GDM1 (cell line): ENCODE data around the gene TYMS.

ENCODE experiments used
- DNase-seq: peaks from one replicate; lab custom pipeline; 2025; lab: John Stamatoyannopoulos, UW

Gene TYMS

DNA sequence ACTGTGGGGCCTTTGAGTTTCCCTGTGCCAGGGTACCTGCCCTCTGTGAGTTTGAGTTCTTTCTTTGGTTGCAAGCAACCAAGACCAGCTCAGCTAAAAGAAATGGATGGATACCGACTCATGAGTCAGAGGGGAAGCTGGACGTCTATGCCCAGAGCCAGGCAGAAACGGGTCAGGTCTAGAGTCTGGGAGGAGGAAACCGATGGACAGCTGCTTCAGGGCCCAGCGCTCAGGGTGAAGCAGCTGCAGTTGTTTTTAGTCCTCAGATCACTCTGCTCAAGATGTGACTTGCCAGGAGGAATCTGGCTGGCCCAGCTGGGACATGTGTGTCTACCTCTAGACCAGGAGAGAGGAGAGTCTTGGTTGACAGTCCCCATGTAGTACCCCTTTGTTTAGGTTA is 10.1 kb upstream of the TYMS start:
- no peak for DNase-seq

DNA sequence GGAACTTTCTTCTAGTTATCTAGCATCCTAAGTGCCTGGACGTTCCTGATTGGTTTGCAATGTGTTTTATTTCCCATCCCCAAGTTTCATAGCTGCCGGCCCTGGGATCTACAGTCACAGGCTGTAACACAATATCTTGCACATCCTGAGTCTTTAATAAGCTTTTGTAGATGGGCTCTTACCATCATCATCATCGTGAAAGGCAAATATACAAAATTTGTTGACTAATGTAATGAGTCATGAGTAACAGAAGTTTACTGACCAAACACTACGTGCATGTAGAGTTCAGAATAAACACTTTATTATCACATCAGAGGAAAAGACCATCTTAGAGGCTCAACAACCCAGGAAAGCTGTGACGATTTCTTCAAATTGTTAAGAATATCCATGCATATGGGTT is 8.1 kb upstream of the TYMS start:
- no peak for DNase-seq

DNA sequence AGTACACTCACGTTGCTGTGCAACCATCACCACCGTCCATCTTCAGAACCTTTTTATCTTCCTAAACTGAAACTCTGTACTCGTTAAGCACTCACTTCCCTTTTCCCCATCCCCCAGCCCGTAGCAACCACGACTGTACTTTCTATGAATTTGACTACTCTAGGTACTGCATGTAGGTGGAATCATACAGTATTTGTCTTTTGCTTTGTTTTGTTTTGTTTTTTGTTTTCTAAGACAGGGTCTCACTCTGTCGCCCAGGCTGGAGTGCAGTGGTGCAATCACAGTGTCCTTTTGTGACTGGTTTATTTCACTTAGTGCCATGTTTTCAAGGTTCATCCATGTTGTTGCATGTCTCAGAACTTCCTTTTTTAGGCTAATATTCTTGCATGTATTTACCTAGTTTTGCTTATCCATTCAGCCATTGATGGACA is 7.0 kb upstream of the TYMS start:
- DNase-seq, result peak; percentile 44

DNA sequence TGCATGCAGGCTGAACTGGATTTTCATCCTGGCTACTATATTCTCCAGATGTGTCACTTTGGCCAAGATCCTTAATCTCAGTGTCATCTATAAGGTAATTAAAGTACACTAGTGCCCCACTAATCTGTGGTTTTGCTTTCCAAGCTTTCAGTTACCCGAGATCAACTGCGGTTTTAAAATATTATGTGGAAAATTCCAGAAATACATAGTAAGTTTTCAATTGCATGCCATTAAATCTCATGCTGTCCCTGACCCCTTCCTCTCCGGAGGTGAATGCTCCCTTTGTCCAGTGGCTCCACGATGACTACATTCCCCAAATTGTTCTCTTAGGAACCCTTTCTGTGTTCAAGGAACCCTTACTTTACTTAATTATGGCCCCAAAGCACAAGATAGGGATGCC is 5.3 kb upstream of the TYMS start:
- no peak for DNase-seq

DNA sequence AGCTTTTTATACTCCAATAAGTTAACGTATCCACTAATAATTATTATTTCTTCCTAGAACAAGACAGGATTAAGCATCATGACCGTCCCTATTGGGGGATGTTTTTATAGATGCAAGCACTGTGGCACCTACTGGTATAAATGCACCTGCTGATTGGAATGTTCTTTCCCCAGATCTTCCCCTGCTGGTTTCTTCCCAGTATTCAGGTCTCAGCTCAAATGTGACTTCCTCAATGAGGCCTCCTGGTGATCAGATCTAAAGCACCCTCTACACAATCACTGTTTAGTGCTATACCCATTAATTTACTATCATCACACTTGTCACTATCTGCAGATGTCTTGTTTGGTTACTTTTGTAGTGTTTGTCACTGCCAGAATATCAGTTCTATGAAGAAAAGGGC is 3.9 kb upstream of the TYMS start:
- no peak for DNase-seq

DNA sequence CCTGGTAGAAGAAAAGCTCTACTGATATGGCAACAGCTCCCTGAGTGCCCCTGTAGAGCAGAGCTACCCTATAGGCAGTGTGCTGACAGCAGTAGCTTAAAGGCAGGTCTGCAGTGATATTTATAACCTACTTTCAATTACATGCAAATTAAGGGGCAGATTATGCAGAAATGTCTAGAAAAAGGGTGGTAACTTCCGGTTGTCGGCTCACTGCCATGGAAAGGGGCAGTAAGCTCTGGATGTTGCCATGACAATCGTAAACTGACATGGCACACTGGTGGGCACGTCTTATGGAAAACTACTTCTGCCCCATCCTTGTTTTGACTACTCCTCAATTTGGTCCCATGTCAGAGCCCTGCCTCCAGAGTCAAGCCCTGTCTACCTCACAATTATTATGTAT is 2.9 kb upstream of the TYMS start:
- DNase-seq, result no peak

DNA sequence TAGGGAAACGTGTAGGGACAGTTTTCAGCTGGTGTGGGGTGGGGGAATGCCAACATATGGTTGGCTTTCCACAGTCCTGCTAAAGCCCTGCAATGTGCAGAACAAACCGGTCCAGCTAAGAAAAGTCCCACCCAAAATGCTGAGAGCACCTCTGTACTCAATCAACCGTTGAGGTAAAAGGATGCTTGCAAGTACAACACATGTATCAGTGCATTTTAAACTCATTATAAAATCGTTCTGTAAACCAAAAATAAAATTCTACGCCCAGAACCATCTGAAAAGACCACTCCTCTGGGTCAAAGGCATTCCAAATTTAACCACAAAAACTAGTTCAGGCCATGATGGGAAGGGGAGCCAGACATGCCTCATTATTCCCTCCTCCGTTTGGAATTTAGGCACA is 2.0 kb upstream of the TYMS start:
- DNase-seq, result no peak

DNA sequence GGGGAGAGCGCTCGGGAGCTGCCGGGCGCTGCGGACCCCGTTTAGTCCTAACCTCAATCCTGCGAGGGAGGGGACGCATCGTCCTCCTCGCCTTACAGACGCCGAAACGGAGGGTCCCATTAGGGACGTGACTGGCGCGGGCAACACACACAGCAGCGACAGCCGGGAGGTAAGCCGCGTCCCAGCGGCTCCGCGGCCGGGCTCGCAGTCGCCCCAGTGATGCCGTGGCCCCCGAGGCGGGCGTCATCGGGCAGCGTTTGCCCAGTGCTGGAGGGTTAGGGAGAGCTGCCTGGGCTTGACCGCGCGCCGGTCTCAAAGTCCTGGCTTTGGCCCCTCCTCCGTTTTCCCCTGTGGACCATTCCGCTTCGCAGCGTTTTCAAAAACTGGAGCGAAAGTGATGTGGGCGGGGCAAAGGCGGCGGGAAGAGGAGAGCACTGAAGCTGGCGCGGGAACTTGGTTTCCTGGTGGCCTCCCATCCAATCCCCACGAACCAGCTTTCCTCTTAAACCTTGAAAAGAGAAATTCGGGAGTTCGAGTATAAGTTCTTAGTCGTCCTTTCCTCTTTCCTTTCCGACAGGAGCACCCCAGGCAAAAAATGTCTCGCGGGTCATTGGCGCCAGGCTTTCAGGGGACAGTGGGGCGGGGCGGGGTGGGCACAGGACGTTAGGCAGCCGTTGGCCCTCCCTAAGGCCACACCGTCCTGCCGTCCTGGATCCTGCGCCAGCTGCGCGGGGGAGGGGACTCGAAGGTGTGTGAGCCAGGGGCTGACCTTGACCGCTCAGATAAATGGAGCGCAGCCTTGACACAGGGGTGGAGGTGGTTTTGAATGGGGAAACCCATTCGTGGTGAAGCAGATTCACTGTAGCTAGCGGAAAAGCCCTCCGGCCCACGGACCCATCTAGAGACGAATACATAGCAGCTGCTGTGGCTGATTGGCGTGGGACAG is 821 bp downstream of the TYMS start:
- peak; percentile 76 for DNase-seq

DNA sequence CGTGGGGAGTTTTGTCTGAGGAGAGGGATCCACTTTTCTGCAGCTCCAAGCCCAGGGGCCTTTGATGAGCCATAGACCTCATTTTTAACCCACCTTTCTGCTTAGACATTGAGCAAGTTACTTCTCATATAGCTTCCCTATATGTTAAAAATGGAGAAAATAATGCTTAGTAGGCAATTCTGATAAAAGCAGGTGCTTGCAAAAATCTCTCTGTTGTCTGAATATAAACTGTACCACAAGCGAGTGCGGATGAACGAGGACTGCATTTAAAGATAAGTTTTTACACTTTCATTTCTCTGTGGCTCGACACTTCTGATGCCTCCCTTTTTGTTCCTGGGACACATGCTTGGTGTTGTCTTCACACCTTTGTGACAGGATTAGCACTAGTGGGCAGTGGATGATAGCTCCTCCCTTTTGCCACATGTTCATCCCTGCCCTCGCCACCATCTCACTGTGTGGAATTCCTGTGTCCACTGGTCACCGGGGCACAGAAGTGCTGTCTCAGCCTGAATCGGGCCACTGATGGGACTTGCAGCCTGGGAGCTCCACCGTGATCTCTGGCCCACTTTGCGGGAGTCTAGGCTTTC is 1.6 kb downstream of the TYMS start:
- DNase-seq, result no peak

DNA sequence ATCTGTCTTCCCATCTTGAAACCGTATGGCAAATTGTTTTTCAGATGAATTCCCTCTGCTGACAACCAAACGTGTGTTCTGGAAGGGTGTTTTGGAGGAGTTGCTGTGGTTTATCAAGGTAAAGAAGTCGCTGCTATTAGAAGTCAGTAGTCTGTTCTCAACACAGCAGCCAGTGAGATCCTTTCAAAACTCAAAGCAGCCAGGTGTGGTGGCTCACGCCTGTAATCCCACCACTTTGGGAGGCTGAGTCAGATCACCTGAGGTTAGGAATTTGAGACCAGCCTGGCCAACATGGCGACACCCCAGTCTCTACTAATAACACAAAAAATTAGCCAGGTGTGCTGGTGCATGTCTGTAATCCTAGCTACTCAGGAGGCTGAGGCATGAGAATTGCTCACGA is 2.1 kb downstream of the TYMS start:
- DNase-seq, result no peak

DNA sequence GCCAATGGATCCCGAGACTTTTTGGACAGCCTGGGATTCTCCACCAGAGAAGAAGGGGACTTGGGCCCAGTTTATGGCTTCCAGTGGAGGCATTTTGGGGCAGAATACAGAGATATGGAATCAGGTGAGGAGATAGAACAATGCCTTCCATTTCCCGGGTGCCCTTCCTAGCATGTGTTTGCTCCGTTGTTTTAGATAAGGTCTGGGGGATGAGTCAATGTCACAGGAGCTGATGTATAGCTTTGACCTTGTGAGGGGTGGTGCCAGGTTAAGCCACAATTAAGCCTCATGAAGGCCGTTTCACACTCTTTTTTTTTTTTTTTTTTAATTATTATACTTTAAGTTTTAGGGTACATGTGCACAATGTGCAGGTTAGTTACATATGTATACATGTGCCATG is 4.7 kb downstream of the TYMS start:
- no peak for DNase-seq

DNA sequence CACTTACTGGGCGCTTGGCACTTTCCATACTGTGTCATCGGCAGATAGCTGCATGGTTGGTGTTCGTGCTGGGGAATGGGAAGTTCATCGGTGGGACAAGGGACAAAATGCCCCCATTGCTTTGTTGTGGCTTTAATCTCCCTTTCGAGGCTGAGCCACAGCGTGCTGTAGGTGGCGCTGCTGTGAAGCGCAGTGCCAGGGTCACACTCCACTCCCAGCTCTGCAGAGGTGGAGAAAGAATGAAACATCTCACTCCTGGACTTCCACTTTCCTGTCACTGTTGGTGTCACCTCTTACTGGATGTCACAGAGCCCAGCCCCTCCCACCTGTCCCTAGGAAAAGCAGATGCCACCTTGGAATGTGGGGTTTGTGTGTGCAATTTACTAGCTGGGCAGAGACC is 8.7 kb downstream of the TYMS start:
- DNase-seq, result no peak

DNA sequence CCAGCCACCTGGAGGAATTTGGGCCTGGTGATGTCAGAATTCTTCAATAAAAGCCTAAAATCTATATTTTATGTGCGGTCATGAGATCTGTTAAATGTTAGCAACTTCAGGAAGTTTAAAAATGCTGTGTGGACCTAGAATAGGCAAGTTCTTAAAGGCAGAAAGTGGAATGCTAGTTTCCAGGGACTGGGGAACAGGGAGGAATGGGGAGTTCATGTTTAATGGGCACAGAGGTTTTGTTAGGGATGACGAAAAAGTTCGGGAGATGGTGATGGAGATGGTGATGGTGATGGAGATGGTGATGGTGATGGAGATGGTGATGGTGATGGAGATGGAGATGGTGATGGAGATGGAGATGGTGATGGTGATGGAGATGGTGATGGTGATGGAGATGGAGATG is 9.2 kb downstream of the TYMS start:
- DNase-seq, result no peak

DNA sequence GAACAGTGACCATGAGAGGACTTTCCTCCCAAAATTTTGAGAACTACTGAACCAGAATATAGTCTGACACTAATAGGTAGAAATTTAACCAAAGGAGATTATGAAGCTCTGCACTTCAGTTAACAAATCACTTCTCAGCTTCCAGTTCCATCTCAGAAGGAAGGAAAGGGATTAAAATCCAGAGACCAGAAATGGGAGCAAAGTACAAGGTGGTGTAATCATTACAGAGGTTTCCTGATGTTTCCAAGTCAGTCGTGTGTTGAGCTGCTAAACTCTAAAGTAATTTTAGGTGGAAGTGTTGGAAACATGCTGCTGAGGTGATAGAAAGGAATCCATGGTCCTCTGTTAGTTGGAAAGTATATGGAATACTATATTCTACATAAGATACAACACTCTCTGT is 10.8 kb downstream of the TYMS start:
- no peak for DNase-seq

DNA sequence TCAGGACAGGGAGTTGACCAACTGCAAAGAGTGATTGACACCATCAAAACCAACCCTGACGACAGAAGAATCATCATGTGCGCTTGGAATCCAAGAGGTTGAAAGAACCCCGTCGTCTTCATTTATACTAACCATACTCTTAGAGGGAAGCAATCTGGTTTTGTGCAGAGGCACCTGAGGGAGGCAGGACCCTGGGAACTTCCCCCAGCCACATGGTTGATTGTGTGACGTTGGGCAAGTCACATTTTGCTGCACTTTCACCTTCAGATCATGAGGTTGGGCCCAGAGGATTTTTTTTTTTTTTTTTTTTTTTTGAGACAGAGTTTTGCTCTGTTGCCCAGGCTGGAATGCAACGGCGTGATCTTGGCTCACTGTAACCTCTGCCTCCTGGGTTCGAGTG is 11.6 kb downstream of the TYMS start:
- no peak for DNase-seq

DNA sequence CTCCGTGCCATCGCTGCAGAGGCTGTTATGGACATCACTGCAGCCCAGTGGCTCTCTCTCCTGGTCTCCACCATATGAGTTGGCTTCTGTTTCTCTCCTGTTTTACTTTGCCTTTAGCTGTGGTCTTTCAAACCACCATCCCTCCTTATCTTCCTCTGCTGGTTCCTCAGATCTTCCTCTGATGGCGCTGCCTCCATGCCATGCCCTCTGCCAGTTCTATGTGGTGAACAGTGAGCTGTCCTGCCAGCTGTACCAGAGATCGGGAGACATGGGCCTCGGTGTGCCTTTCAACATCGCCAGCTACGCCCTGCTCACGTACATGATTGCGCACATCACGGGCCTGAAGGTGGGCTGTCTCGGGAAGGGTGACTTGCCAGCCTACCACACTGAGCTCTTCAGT is 13.1 kb downstream of the TYMS start:
- DNase-seq, result no peak

DNA sequence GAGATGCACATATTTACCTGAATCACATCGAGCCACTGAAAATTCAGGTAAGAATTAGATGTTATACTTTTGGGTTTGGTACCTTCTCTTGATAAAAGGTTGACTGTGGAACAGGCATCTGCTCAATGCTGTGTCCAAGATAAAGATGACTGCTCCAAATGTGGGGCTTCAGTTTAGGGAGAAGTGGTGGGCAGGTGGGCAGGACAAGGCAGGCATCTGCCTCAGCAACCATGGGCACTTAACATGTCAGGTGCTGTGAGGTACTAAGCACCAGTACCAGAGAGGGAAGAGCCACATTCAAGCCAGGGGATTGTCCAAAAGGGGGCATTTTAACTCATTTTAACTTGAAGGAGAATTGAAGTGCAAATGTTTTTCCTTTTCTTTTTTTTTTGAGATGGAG is 14.0 kb downstream of the TYMS start:
- DNase-seq, result no peak

DNA sequence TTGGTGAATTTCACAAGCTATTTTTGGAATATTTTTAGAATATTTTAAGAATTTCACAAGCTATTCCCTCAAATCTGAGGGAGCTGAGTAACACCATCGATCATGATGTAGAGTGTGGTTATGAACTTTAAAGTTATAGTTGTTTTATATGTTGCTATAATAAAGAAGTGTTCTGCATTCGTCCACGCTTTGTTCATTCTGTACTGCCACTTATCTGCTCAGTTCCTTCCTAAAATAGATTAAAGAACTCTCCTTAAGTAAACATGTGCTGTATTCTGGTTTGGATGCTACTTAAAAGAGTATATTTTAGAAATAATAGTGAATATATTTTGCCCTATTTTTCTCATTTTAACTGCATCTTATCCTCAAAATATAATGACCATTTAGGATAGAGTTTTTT is 15.9 kb downstream of the TYMS start:
- no peak for DNase-seq

DNA sequence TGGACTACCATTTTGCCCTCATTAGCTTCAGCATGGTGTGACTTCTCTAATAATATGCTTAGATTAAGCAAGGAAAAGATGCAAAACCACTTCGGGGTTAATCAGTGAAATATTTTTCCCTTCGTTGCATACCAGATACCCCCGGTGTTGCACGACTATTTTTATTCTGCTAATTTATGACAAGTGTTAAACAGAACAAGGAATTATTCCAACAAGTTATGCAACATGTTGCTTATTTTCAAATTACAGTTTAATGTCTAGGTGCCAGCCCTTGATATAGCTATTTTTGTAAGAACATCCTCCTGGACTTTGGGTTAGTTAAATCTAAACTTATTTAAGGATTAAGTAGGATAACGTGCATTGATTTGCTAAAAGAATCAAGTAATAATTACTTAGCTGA is 16.3 kb downstream of the TYMS start:
- DNase-seq, result no peak

DNA sequence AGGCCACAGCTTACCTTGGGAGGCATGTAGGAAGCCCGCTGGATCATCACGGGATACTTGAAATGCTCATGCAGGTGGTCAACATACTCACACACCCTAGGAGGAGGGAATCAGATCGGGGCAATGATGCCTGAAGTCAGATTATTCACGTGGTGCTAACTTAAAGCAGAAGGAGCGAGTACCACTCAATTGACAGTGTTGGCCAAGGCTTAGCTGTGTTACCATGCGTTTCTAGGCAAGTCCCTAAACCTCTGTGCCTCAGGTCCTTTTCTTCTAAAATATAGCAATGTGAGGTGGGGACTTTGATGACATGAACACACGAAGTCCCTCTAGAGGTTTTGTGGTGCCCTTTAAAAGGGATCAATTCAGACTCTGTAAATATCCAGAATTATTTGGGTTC is 17.9 kb downstream of the TYMS start:
- no peak for DNase-seq

DNA sequence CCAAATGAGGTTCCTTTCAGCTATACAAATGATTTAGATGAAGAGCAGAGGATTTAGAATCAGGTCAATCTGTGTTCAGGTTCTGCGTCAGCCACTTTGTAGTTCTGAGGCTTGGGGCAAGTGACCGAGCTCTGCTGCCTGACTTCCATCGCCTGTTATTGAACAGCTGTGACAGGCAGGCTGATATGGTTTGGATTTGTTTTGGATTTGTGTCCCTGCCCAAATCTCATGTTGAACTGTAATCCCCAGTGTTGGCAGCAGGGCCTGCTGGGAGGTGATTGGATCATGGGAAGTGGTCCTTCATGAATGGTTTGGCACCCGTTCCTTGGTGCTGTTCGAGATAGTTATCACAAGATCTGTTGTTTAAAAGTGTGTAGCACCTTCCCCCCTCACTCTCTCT is 18.6 kb downstream of the TYMS start:
- DNase-seq, result no peak

DNA sequence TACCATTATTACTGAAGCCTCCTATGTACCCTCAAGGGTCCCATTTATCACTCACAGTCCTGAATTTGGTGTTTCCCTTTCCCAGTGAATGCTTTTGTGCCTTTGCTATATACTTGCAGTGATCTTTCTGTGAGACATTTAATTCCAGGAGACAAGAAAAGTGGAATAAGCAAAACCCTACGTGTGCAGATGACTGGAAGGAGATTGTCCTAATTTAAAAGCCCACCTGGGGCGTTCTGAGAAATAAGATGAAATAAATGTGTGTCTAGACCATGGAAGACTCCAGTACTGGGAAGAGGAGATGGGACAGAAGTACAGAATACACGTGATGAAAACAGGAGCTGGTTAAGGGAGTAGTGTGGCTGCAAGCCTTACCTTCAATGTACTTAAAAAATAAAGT is 19.3 kb downstream of the TYMS start:
- no peak for DNase-seq

DNA sequence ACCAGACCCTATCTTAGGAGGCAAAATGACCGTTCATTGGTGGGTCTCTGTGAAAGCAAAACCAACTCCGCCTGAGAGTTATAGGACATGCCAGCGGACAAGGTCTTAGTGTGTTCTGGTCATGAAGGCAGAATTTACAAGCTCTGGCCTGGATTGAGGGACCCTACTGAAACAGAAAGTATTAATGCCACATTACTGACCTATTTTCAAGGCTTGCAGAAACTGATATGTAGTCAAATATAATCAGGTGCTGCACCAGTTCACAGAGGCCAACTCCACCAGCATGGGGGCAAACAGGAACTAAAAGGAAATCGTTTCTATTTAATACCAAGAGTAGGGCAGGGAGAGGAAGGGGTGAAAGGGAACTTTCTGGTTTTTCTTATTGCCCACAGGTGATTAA is 19.7 kb downstream of the TYMS start:
- no peak for DNase-seq

DNA sequence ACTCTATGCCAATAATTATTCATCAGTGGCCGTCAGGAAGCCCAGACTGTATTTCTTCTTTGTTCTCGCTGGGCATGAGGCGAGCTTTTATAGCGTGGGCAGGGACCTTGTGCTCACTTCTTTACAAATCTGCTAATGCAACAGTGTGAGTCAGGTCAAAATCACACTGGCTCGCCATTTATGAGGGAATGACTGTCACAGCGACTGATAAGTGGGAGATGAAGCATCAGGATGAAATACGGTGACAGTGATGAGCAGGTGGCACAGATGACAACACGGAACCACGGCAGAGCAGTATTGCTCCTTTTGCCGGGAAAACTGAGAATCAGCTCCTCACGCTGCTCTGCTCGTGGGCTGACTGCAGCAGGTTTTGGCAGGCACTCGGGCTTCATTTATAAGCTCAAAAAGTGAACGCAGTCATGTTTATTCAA is 20.5 kb downstream of the TYMS start:
- no peak for DNase-seq
